ENCODE results near the gene H2BW2. TPM values are rescaled to one million over a fixed set of nuclear protein-coding genes. Genes with fewer than 3 reads are reported as not detected.
"Not testable (repeated sequence)": the region's sequence is repeated elsewhere in the genome, so short reads cannot be mapped to it uniquely, and the experiment has no call there.

The H2BW2 gene
- total RNA-seq, 6 donors from 2014 or later = not detected

GRCh38 chrX:104018126-104018525, 21.6 kb upstream of the H2BW2 start:
- ATAC-seq (ENCODE audit: low FRiP score in 2 of 2) (no peak), DNase-seq (no peak)
- no peaks in the 10 kb centered on the region for H3K36me3 ChIP-seq
- H3K4me1 ChIP-seq = no peaks in the 10 kb centered on the region
- no peak for TF ChIP-seq EP300 (IDR thresholded peaks at IDR 0.05)
- no peak for TF ChIP-seq POLR2AphosphoS5 (IDR thresholded peaks at IDR 0.05)
- no peak for TF ChIP-seq POLR2A (IDR thresholded peaks at IDR 0.05)
- TF ChIP-seq CTCF (IDR thresholded peaks at IDR 0.05) = no peak
- no peak overlapping the region for H3K4me3 ChIP-seq
- 79 to 82% methylated on average over 11 of the region's 11 CpGs for WGBS, 2 donors
- H3K27me3 ChIP-seq = no peaks in the 10 kb centered on the region
- H3K9me3 ChIP-seq = no peaks in the 10 kb centered on the region
- H3K27ac ChIP-seq = no peak overlapping the region

- no peaks in the 10 kb centered on the region for H3K36me3 ChIP-seq
- no peaks in the 10 kb centered on the region for H3K27me3 ChIP-seq
- no peak overlapping the region for H3K27ac ChIP-seq
- H3K9me3 ChIP-seq = no peaks in the 10 kb centered on the region
- no peak for TF ChIP-seq EP300 (IDR thresholded peaks at IDR 0.05)
- TF ChIP-seq POLR2AphosphoS5 (IDR thresholded peaks at IDR 0.05) = no peak
- no peak for TF ChIP-seq POLR2A (IDR thresholded peaks at IDR 0.05)
- no peak for TF ChIP-seq CTCF (IDR thresholded peaks at IDR 0.05)
- ATAC-seq (ENCODE audit: low FRiP score in 2 of 2) (no peak), DNase-seq (no peak)
- H3K4me1 ChIP-seq = no peaks in the 10 kb centered on the region
- H3K4me3 ChIP-seq = no peak overlapping the region
- WGBS, 2 donors = 86 to 88% methylated on average over 4 of the region's 4 CpGs
Observed at GRCh38 chrX:104041003-104041402, 1.2 kb downstream of the H2BW2 start.

GRCh38 chrX:104045642-104046041, 5.9 kb downstream of the H2BW2 start:
- ATAC-seq (ENCODE audit: low FRiP score in 2 of 2) (no peak), DNase-seq (no peak)
- H3K27ac ChIP-seq = no peak overlapping the region
- 75 to 83% methylated on average over 5 of the region's 5 CpGs for WGBS, 2 donors
- TF ChIP-seq CTCF (IDR thresholded peaks at IDR 0.05) = no peak
- no peak for TF ChIP-seq EP300 (IDR thresholded peaks at IDR 0.05)
- no peak for TF ChIP-seq POLR2AphosphoS5 (IDR thresholded peaks at IDR 0.05)
- no peak for TF ChIP-seq POLR2A (IDR thresholded peaks at IDR 0.05)
- no peaks in the 10 kb centered on the region for H3K4me1 ChIP-seq
- no peak overlapping the region for H3K4me3 ChIP-seq
- no peaks in the 10 kb centered on the region for H3K27me3 ChIP-seq
- H3K36me3 ChIP-seq = no peaks in the 10 kb centered on the region
- no peaks in the 10 kb centered on the region for H3K9me3 ChIP-seq

GRCh38 chrX:104047171-104047570, 7.4 kb downstream of the H2BW2 start:
- DNase-seq (peak in 1 of 2 donors; percentile 2), ATAC-seq (ENCODE audit: low FRiP score in 2 of 2) (no peak)
- Histone ChIP-seq H3K36me3 (no peaks in the 10 kb centered on the region), H3K4me3 (no peak overlapping the region), H3K9me3 (no peaks in the 10 kb centered on the region), H3K27ac (no peak overlapping the region), H3K27me3 (no peaks in the 10 kb centered on the region), H3K4me1 (no peaks in the 10 kb centered on the region)
- 90% methylated on average over 10 to 13 of the region's 13 CpGs for WGBS, 2 donors
- no peak for TF ChIP-seq EP300 (IDR thresholded peaks at IDR 0.05)
- no peak for TF ChIP-seq CTCF (IDR thresholded peaks at IDR 0.05)
- no peak for TF ChIP-seq POLR2AphosphoS5 (IDR thresholded peaks at IDR 0.05)
- TF ChIP-seq POLR2A (IDR thresholded peaks at IDR 0.05) = no peak

- not testable (repeated sequence) for H3K27ac ChIP-seq; H3K4me1 ChIP-seq; ATAC-seq (ENCODE audit: low FRiP score in 2 of 2); H3K4me3 ChIP-seq; H3K36me3 ChIP-seq; H3K27me3 ChIP-seq; DNase-seq; H3K9me3 ChIP-seq
- WGBS, 2 donors = no CpG with 5 or more reads among the region's 13 CpGs
Observed at GRCh38 chrX:104054956-104055355, 15.2 kb downstream of the H2BW2 start.

- H3K4me3 ChIP-seq, H3K9me3 ChIP-seq, H3K27ac ChIP-seq, H3K27me3 ChIP-seq, H3K4me1 ChIP-seq, H3K36me3 ChIP-seq: not testable (repeated sequence)
- peak in 1 of 2 donors; percentile 28 for ATAC-seq (ENCODE audit: low FRiP score in 2 of 2)
- DNase-seq = peak in 1 of 2 donors; percentile 39
- WGBS, 2 donors = no CpG with 5 or more reads among the region's 18 CpGs
Observed at GRCh38 chrX:104062636-104063035, 22.9 kb downstream of the H2BW2 start.

- no CpG with 5 or more reads among the region's 46 CpGs for WGBS, 2 donors
- not testable (repeated sequence) for H3K27me3 ChIP-seq
- ATAC-seq (ENCODE audit: low FRiP score in 2 of 2) = peak; percentile 67 to 93
Observed at GRCh38 chrX:104075778-104076445, 36.2 kb downstream of the H2BW2 start, which contains the start of gene TMSB15C. TMSB15C (minus strand) TSS chrX:104076236.

GRCh38 chrX:104077854-104078253, 38.1 kb downstream of the H2BW2 start:
- H3K36me3 ChIP-seq; H3K4me3 ChIP-seq; ATAC-seq (ENCODE audit: low FRiP score in 2 of 2); DNase-seq; H3K4me1 ChIP-seq; H3K27ac ChIP-seq; H3K27me3 ChIP-seq; H3K9me3 ChIP-seq: not testable (repeated sequence)
- WGBS, 2 donors = no CpG with 5 or more reads among the region's 6 CpGs

More at GRCh38 chrX:104075778-104076445, 36.2 kb downstream of the H2BW2 start, which contains the start of gene TMSB15C:
- H3K27ac ChIP-seq, H3K4me1 ChIP-seq, H3K36me3 ChIP-seq, H3K4me3 ChIP-seq, DNase-seq, H3K9me3 ChIP-seq: not testable (repeated sequence)

Data from upper lobe of left lung (tissue), 6 donors.